Upper lobe of left lung (tissue), 6 donors: Measurements from ENCODE around the gene LARP4B. TPM values are rescaled to one million over a fixed set of nuclear protein-coding genes. Genes with fewer than 3 reads are reported as not detected.

Source experiments
- ATAC-seq, 2 donors: fragments of 200-7000 bp; cut with Tn5 transposase; one replicate each; pipeline ENCODE4 v1.9.1; 2022; ENCODE audit warnings: mild to moderate bottlenecking in 2 of 2, moderate library complexity in 2 of 2; ENCODE audit not compliant: low FRiP score in 2 of 2
- DNase-seq, 2 donors: peaks; one replicate each; pipeline ENCODE4 v3.0.0-alpha.2; 2019 to 2020
- H3K27ac ChIP-seq, 4 donors: fragments of 200-600 bp; sonication (generic); one replicate each; pipeline ENCODE4 v1.5.1; 2016 to 2019
- H3K27me3 ChIP-seq, 4 donors: fragments of 200-600 bp; sonication (generic); one replicate each; pipeline ENCODE4 v1.5.1; 2017 to 2019
- H3K36me3 ChIP-seq, 4 donors: fragments of 200-600 bp; sonication (generic); one replicate each; pipeline ENCODE4 v1.5.1; 2016 to 2019
- H3K4me1 ChIP-seq, 4 donors: fragments of 200-600 bp; sonication (generic); one replicate each; pipeline ENCODE4 v1.5.1; 2018 to 2019
- H3K4me3 ChIP-seq, 4 donors: fragments of 200-600 bp; sonication (generic); one replicate each; pipeline ENCODE4 v1.5.1; 2017 to 2019; ENCODE audit warnings: mild to moderate bottlenecking in 2 of 4, moderate library complexity in 1 of 4
- H3K9me3 ChIP-seq, 4 donors: fragments of 200-600 bp; sonication (generic); one replicate each; pipeline ENCODE4 v1.5.1; 2018 to 2019
- EP300 ChIP-seq, 4 donors: sonication (generic); formaldehyde crosslinking; IDR thresholded peaks; one replicate each; pipeline ENCODE4 v1.5.1; 2017; ENCODE audit warnings: antibody characterized with exemption in 4 of 4, control low read depth in 2 of 4
- POLR2A ChIP-seq, 4 donors: fragments of 450-650 bp; IDR thresholded peaks; one replicate each; pipeline ENCODE4 v1.5.1; 2016 to 2017; ENCODE audit warnings: antibody characterized with exemption in 4 of 4, mild to moderate bottlenecking in 2 of 4
- POLR2AphosphoS5 ChIP-seq, 2 donors: sonication (generic); formaldehyde crosslinking; IDR thresholded peaks; one replicate each; pipeline ENCODE4 v1.5.1; 2017; ENCODE audit warnings: antibody characterized with exemption in 2 of 2
- WGBS, 2 donors: methylation state at CpG; one replicate each; pipeline ENCODE4 v1.1.5; 2017 to 2018; 5-methylcytosine and 5-hydroxymethylcytosine counted together
- total RNA-seq, 6 donors: library from RNA; depleted of rRNA in 4 of 6; stranded (reverse); fragments of >200 nt in 4 of 6; gene quantifications; one replicate each; pipeline versions ENCODE4 v1.1.0 to v1.2.1, GENCODE V29; 2016 to 2021
- TF ChIP-seq, protein P1 (sequence below), 6 experiments: fragments of 450-650 bp in 4 of 6; fragments of 200-600 bp in 2 of 6; sonication (generic) in 2 of 6; IDR thresholded peaks; one replicate each; pipeline ENCODE4 v1.5.1; 2016 to 2019; ENCODE audit warnings: antibody characterized with exemption in 6 of 6
- donor health status: DM: no; HTN: no; CAD: no; lungs with moderate emphysema.
- donor health status: DM: no; HTN: yes; CAD: no; lungs with severe emphysema.

The LARP4B gene
- total RNA-seq, 6 donors from 2014 or later = 106 to 154 (median 139) TPM

GRCh38 chr10:819326-819725 lies 112.2 kb downstream of the LARP4B start:
- WGBS, 2 donors = 85 to 90% methylated on average over 9 of the region's 9 CpGs
- H3K36me3 ChIP-seq = peaks cover 30 to 98% (median 84%) of the 10 kb centered on the region in 4 donors
- peak in 1 of 2 donors; percentile 61 for ATAC-seq
- no peak for DNase-seq
- no peak overlapping the region for H3K4me3 ChIP-seq
- H3K27me3 ChIP-seq = no peaks in the 10 kb centered on the region
- H3K4me1 ChIP-seq = peaks cover 4 to 24% (median 13%) of the 10 kb centered on the region in 4 donors
- peak overlapping the region in 3 of 4 donors; percentile 18 to 54 (median 33) for H3K27ac ChIP-seq
- TF ChIP-seq EP300 (IDR thresholded peaks at IDR 0.05) (no peak), POLR2A (IDR thresholded peaks at IDR 0.05) (no peak), POLR2AphosphoS5 (IDR thresholded peaks at IDR 0.05) (no peak)
- TF ChIP-seq, protein P1, sequence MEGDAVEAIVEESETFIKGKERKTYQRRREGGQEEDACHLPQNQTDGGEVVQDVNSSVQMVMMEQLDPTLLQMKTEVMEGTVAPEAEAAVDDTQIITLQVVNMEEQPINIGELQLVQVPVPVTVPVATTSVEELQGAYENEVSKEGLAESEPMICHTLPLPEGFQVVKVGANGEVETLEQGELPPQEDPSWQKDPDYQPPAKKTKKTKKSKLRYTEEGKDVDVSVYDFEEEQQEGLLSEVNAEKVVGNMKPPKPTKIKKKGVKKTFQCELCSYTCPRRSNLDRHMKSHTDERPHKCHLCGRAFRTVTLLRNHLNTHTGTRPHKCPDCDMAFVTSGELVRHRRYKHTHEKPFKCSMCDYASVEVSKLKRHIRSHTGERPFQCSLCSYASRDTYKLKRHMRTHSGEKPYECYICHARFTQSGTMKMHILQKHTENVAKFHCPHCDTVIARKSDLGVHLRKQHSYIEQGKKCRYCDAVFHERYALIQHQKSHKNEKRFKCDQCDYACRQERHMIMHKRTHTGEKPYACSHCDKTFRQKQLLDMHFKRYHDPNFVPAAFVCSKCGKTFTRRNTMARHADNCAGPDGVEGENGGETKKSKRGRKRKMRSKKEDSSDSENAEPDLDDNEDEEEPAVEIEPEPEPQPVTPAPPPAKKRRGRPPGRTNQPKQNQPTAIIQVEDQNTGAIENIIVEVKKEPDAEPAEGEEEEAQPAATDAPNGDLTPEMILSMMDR (IDR thresholded peaks at IDR 0.05) = no peak
- no peaks in the 10 kb centered on the region for H3K9me3 ChIP-seq

- WGBS, 2 donors = 68 to 73% methylated on average over 9 of the region's 9 CpGs
These were observed 112.8 kb downstream of the LARP4B start for GRCh38 chr10:818526-819220.

GRCh38 chr10:818010-818409 lies 113.5 kb downstream of the LARP4B start:
- 81 to 97% methylated on average over 2 of the region's 2 CpGs for WGBS, 2 donors
- peaks cover 26 to 98% (median 84%) of the 10 kb centered on the region in 4 donors for H3K36me3 ChIP-seq

More at GRCh38 chr10:818526-819220, 112.8 kb downstream of the LARP4B start:
- Histone ChIP-seq H3K27ac (peak overlapping the region; percentile 37 to 59 (median 52)), H3K4me3 (no peak overlapping the region), H3K36me3 (peaks cover 26 to 98% (median 84%) of the 10 kb centered on the region in 4 donors), H3K4me1 (peaks cover 4 to 24% (median 13%) of the 10 kb centered on the region in 4 donors), H3K9me3 (no peaks in the 10 kb centered on the region), H3K27me3 (no peaks in the 10 kb centered on the region)
- no peak for ATAC-seq
- TF ChIP-seq EP300 (IDR thresholded peaks at IDR 0.05) (no peak), POLR2AphosphoS5 (IDR thresholded peaks at IDR 0.05) (no peak), POLR2A (IDR thresholded peaks at IDR 0.05) (no peak)
- TF ChIP-seq, protein P1 (IDR thresholded peaks at IDR 0.05) = no peak
- no peak for DNase-seq

GRCh38 chr10:817371-817770 lies 114.1 kb downstream of the LARP4B start:
- Histone ChIP-seq H3K36me3 (peaks cover 32 to 98% (median 84%) of the 10 kb centered on the region in 4 donors), H3K27me3 (no peaks in the 10 kb centered on the region), H3K27ac (peak overlapping the region in 3 of 4 donors; percentile 54 to 68 (median 59)), H3K9me3 (no peaks in the 10 kb centered on the region), H3K4me1 (peaks cover 4 to 24% (median 13%) of the 10 kb centered on the region in 4 donors), H3K4me3 (no peak overlapping the region)
- no peak for TF ChIP-seq EP300 (IDR thresholded peaks at IDR 0.05)
- no peak for TF ChIP-seq POLR2A (IDR thresholded peaks at IDR 0.05)
- no peak for TF ChIP-seq POLR2AphosphoS5 (IDR thresholded peaks at IDR 0.05)
- TF ChIP-seq, protein P1 (IDR thresholded peaks at IDR 0.05) = no peak
- 58 to 71% methylated on average over 6 of the region's 6 CpGs for WGBS, 2 donors
- ATAC-seq (peak in 1 of 2 donors; percentile 52), DNase-seq (peak in 1 of 2 donors; percentile 60)

More at GRCh38 chr10:818010-818409, 113.5 kb downstream of the LARP4B start:
- ATAC-seq (no peak), DNase-seq (no peak)
- Histone ChIP-seq H3K27ac (peak overlapping the region; percentile 37 to 59 (median 52)), H3K27me3 (no peaks in the 10 kb centered on the region), H3K9me3 (no peaks in the 10 kb centered on the region), H3K4me3 (no peak overlapping the region), H3K4me1 (peaks cover 4 to 24% (median 13%) of the 10 kb centered on the region in 4 donors)
- TF ChIP-seq EP300 (IDR thresholded peaks at IDR 0.05) = no peak
- TF ChIP-seq POLR2AphosphoS5 (IDR thresholded peaks at IDR 0.05) = no peak
- TF ChIP-seq, protein P1 (IDR thresholded peaks at IDR 0.05) = no peak
- no peak for TF ChIP-seq POLR2A (IDR thresholded peaks at IDR 0.05)
